Measurements from ENCODE around the gene PCP4. TPM values are rescaled to one million over a fixed set of nuclear protein-coding genes. Genes with fewer than 3 reads are reported as not detected.

The PCP4 gene
- total and polyA plus RNA-seq, 10 of the 15 experiments (the other 5 are each of a cell fraction or from before 2014, with no cell fraction given), result not detected

DNA sequence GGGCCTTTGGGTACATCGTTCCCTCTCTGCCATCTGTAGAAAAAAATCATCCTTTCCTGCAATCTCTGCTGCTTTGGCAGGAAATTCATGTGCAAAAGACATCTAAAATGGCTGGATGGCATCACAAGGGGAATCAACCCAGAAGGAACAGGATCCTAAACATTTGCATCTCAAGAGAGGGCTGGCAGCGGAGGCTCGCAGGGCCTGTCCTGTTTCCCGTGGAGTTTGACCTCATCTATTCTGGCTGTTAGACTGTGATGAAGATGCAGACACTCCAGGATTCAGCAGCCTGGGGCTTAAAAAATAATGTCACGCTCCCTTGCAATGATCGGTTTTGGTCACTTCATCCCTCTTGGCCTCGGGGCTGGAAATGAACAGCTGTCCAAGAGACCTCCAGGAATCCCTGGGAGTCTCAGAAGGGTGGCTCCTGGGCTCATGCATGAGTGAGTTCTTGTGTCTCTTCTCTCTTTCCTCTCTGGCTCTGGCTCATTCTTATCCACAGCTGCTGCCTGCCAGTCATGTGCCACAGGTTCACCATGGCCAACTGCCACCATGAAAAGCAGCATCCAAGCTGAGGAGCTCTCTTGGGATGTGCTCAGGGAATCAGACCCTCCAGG lies 16.1 kb upstream of the PCP4 start (continued):
- TF ChIP-seq, protein P1, sequence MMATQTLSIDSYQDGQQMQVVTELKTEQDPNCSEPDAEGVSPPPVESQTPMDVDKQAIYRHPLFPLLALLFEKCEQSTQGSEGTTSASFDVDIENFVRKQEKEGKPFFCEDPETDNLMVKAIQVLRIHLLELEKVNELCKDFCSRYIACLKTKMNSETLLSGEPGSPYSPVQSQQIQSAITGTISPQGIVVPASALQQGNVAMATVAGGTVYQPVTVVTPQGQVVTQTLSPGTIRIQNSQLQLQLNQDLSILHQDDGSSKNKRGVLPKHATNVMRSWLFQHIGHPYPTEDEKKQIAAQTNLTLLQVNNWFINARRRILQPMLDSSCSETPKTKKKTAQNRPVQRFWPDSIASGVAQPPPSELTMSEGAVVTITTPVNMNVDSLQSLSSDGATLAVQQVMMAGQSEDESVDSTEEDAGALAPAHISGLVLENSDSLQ (IDR thresholded peaks at IDR 0.05), result no peak
- TF ChIP-seq MTA2 (IDR thresholded peaks at IDR 0.05; ENCODE audit: low read depth) (no peak), NFIC (IDR thresholded peaks at IDR 0.05; ENCODE audit: low read depth, low read length) (no peak), SREBF1 (IDR thresholded peaks at IDR 0.05; ENCODE audit: low read length) (no peak), ZBTB40 (IDR thresholded peaks at IDR 0.05; ENCODE audit: borderline replicate concordance) (no peak), DPF2 (IDR thresholded peaks at IDR 0.05) (no peak), HDGF (IDR thresholded peaks at IDR 0.05) (no peak), CBX3 (IDR thresholded peaks at IDR 0.05; ENCODE audit: borderline replicate concordance, low read depth) (no peak)
- TF ChIP-seq, protein P2, sequence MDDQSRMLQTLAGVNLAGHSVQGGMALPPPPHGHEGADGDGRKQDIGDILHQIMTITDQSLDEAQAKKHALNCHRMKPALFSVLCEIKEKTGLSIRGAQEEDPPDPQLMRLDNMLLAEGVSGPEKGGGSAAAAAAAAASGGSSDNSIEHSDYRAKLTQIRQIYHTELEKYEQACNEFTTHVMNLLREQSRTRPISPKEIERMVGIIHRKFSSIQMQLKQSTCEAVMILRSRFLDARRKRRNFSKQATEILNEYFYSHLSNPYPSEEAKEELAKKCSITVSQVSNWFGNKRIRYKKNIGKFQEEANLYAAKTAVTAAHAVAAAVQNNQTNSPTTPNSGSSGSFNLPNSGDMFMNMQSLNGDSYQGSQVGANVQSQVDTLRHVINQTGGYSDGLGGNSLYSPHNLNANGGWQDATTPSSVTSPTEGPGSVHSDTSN (IDR thresholded peaks at IDR 0.05; ENCODE audit: insufficient replicate concordance, low read depth, low read length), result no peak
